GM12891 (cell line): ENCODE measurements around the gene FHIP1B.
"Not testable (repeated sequence)": the region's sequence is repeated elsewhere in the genome, so short reads cannot be mapped to it uniquely, and the experiment has no call there.

Source experiments
- DNase-seq: peaks from one replicate; pipeline ENCODE4 v3.0.0; 2011; ENCODE audit warnings: low spot score; ENCODE audit not compliant: insufficient read length
- FAIRE-seq: peaks from 2 replicates; lab custom pipeline; 2011; peaks lifted over from hg19 to GRCh38; lab: Jason Lieb, UNC
- PAX5 ChIP-seq: IDR thresholded peaks from 2 replicates; pipeline ENCODE4 v1.6.1; 2011; ENCODE audit warnings: low read length, moderate library complexity, mild to moderate bottlenecking; ENCODE audit not compliant: insufficient read depth, severe bottlenecking
- POLR2A ChIP-seq: IDR thresholded peaks from 2 replicates; pipeline ENCODE4 v1.6.1; 2011; ENCODE audit warnings: low read depth, low read length, control low read depth
- POLR2AphosphoS5 ChIP-seq: IDR thresholded peaks from 2 replicates; pipeline ENCODE4 v1.6.1; 2011; ENCODE audit warnings: low read depth, low read length, control low read depth
- POU2F2 ChIP-seq: IDR thresholded peaks from 2 replicates; pipeline ENCODE4 v1.6.1; 2011; ENCODE audit warnings: low read depth, mild to moderate bottlenecking, control low read depth, low read length, moderate library complexity
- SPI1 ChIP-seq: IDR thresholded peaks from 2 replicates; pipeline ENCODE4 v1.6.1; 2011; ENCODE audit warnings: low read depth, low read length, control low read depth
- TAF1 ChIP-seq: IDR thresholded peaks from 2 replicates; pipeline ENCODE4 v1.6.1; 2011; ENCODE audit warnings: low read depth, low read length, control low read depth

FHIP1B gene

GRCh38 chr11:6258571-6259081 is 24.2 kb upstream of the FHIP1B start:
- DNase-seq = no peak
- no peak for FAIRE-seq
- TF ChIP-seq SPI1 (no peak), POLR2A (no peak), PAX5 (no peak), POU2F2 (no peak), POLR2AphosphoS5 (no peak), TAF1 (no peak)

- DNase-seq (no peak), FAIRE-seq (no peak)
- TF ChIP-seq TAF1 (no peak), POU2F2 (no peak), POLR2AphosphoS5 (no peak), SPI1 (no peak), POLR2A (no peak), PAX5 (no peak)
Measured at GRCh38 chr11:6258141-6258540, 23.7 kb upstream of the FHIP1B start.

DNA sequence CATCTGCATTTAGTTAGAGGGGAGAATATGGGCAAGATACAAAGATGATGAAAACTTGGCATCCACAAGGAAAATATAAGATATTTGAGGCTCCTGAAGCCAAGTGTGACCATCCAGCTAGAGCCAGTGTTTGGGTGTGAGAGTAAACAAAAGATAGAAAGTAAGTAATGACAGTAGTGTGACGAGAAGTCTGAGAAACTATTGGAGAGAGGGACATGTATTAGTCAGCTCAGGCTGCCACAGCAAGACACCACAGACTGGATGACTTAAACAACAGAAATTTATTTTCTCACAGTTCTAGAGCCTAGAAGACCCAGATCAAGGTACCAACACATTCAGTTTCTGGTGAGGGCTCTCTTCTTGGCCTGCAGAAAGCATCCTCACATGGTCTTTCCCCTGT is 18.8 kb upstream of the FHIP1B start:
- TF ChIP-seq PAX5 = no peak
- TF ChIP-seq POU2F2 = no peak
- TF ChIP-seq POLR2AphosphoS5 = no peak
- no peak for TF ChIP-seq TAF1
- no peak for TF ChIP-seq POLR2A
- TF ChIP-seq SPI1 = no peak
- FAIRE-seq = no peak
- no peak for DNase-seq

DNA sequence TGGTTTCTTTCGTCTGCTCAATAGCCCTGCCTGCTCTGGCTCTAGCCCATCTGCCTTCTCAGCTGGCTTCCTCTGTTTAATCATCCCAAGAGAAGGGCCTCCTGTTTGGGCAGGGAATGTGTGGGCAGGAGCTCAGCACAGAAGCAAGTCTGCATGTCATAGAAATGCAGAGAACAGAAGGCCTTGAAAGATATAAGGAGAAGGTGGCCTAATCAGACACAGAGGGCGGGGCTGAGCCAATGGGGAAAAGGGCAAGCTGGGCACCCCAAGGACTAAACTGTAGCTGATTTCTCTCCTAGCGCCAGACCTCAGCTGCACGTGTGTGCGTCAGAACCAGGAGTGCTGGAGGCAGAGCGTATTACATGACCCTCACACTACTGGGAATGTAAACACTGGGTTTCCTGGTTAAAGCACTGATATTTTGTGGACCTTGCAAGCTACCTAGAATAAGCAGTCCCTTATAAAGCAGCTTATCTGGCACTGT is 17.6 kb upstream of the FHIP1B start:
- TF ChIP-seq SPI1 (no peak), PAX5 (no peak), POLR2A (no peak), POU2F2 (no peak), TAF1 (no peak), POLR2AphosphoS5 (no peak)
- no peak for DNase-seq
- no peak for FAIRE-seq

GRCh38 chr11:6251120-6251733 is 16.8 kb upstream of the FHIP1B start:
- TF ChIP-seq PAX5 = no peak
- no peak for TF ChIP-seq TAF1
- TF ChIP-seq SPI1 = no peak
- no peak for TF ChIP-seq POLR2A
- TF ChIP-seq POLR2AphosphoS5 = no peak
- no peak for TF ChIP-seq POU2F2
- FAIRE-seq (no peak), DNase-seq (peak; percentile 31)

GRCh38 chr11:6249770-6250555 is 15.5 kb upstream of the FHIP1B start:
- no peak for FAIRE-seq
- no peak for DNase-seq
- TF ChIP-seq POU2F2 = no peak

DNA sequence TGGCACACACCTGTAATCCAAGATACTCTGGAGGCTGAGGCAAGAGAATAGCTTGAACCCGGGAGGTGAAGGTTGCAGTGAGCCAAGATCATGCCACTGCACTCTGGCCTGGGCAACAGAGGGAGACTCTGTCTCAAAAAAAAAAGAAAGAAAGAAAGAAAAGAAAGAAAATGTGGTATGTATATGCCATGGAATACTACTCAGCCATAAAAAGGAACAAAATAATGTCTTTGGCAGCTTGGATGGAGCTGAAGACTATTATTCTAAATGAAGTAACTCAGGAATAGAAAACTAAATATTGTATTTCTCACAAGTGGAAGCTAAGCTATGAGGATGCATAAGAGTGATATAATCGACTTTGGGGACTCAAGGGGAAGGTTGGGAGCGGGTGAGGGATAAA is 14.5 kb upstream of the FHIP1B start:
- not testable (repeated sequence) for DNase-seq, FAIRE-seq

GRCh38 chr11:6248248-6248647 is 13.8 kb upstream of the FHIP1B start:
- no peak for DNase-seq
- no peak for FAIRE-seq
- TF ChIP-seq PAX5 = no peak
- no peak for TF ChIP-seq TAF1
- TF ChIP-seq SPI1 = no peak
- TF ChIP-seq POLR2AphosphoS5 = no peak
- no peak for TF ChIP-seq POLR2A
- no peak for TF ChIP-seq POU2F2

DNA sequence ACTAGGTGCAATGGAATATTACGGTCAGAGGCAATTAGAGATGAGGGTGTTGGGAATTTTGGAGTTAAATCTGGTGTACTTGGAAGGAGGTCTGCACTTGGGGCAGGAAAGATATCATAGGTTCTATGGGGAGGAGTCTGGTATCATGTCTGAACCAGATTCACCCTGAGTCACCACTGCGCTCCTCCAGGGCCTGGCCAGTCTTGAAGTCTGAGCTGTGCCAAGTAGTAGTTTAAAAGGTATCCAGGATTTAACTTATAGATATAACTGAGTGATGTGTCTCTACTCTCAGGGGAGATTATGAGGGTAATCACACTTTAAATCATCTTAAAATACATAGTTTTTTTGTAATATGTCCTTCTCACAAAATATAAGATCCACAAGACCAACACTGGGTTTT is 11.1 kb upstream of the FHIP1B start:
- no peak for DNase-seq
- TF ChIP-seq POU2F2 = no peak
- TF ChIP-seq PAX5 = no peak
- no peak for TF ChIP-seq POLR2A
- no peak for TF ChIP-seq SPI1
- no peak for TF ChIP-seq TAF1
- no peak for TF ChIP-seq POLR2AphosphoS5
- no peak for FAIRE-seq
